ENCODE results near the gene CNGA1. TPM values are rescaled to one million over a fixed set of nuclear protein-coding genes. Genes with fewer than 3 reads are reported as not detected.

CNGA1 gene
- total RNA-seq, 1 experiment from 2014 or later: 1.0 TPM

DNA sequence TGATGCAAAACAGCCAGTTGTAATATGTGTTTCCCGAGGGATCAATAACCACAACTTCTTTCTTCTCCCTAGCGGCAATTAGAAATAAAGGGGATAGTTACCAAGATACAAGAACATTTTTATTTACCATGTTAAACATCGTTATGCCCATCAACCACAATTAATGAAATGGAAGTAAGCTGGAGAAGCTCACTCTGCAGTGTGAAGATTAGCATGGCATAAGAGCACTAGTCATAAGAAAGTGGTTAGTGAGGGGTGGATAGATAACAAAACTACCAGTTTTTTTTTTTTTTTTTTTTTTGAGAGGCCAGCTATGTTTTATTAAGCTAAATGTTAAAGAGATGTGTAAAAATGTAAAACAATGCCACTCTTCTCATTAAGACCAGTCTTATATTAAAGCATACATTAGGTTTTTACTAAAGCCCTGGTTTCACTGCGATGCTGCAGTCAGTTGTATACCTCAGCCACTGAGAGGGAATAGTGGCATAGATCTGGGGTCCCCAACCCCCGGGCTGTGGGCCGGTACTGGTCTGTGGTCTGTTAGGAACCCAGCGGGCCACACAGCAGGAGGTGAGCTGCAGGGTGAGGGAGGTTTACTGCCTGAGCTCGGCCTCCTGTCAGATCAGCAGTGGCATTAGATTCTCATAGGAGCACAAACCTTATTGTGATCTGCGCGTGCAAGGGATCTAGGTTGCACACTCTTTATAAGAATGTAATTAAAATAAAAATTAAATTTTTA lies 74.2 kb downstream of the CNGA1 start:
- H3K4me2 ChIP-seq (ENCODE audit: insufficient read depth, insufficient read length, low read length): no peak overlapping the region
- no peak overlapping the region for H3K27ac ChIP-seq (ENCODE audit: insufficient read length, low read depth, low read length)
- no peak overlapping the region for H2BK120ac ChIP-seq (ENCODE audit: low read depth, low read length, poor library complexity, severe bottlenecking)
- Mint-ChIP-seq H3K4me1 (peaks cover 6 to 15% of the 10 kb centered on the region in 2 experiments), H3K27ac (no peak overlapping the region), H3K36me3 (ENCODE audit: insufficient read depth in 1 of 3, low read depth in 3 of 3) (no peaks in the 10 kb centered on the region), H3K9me3 (no peaks in the 10 kb centered on the region), H3K27me3 (ENCODE audit: low read depth) (no peaks in the 10 kb centered on the region), H3K4me3 (no peak overlapping the region)
- H2BK15ac ChIP-seq (ENCODE audit: low read depth, low read length): no peak overlapping the region
- no peak overlapping the region for H2BK20ac ChIP-seq (ENCODE audit: low read depth, low read length, poor library complexity, severe bottlenecking)
- H3T11ph ChIP-seq (ENCODE audit: low read length): no peak overlapping the region
- no peak overlapping the region for H2BK5ac ChIP-seq (ENCODE audit: insufficient read length, low read length)
- no peak overlapping the region for H3K56ac ChIP-seq (ENCODE audit: insufficient read length, low read depth, low read length)
- H4K91ac ChIP-seq (ENCODE audit: insufficient read length, low read depth, low read length): no peak overlapping the region
- H3K23ac ChIP-seq (ENCODE audit: insufficient read length, low read depth, low read length): no peak overlapping the region
- no peaks in the 10 kb centered on the region for H3K23me2 ChIP-seq (ENCODE audit: insufficient read length, low read depth, low read length, poor library complexity, severe bottlenecking)
- H2AK5ac ChIP-seq (ENCODE audit: insufficient read length, low read length): no peak overlapping the region
- no CpG with 5 or more reads among the region's 10 CpGs for WGBS (ENCODE audit: extremely low coverage, insufficient read length, low lambda C conversion rate)
- H3K79me2 ChIP-seq (ENCODE audit: insufficient read depth, low read length): no peaks in the 10 kb centered on the region
- H3K79me1 ChIP-seq (ENCODE audit: insufficient read depth, low read depth, low read length, poor library complexity, severe bottlenecking): no peaks in the 10 kb centered on the region
- H3K18ac ChIP-seq (ENCODE audit: insufficient read length, low read depth, low read length): no peak overlapping the region
- H3K4me1 ChIP-seq (ENCODE audit: insufficient read depth, low read length): no peaks in the 10 kb centered on the region
- no peaks in the 10 kb centered on the region for H4K20me1 ChIP-seq (ENCODE audit: control insufficient read depth, insufficient read depth, insufficient read length)
- H4K5ac ChIP-seq (ENCODE audit: insufficient read length, low read depth, low read length): no peak overlapping the region
- no peak overlapping the region for H3K4ac ChIP-seq (ENCODE audit: low read depth, low read length)
- H3K9me3 ChIP-seq (ENCODE audit: control insufficient read depth, low read depth, low read length): no peaks in the 10 kb centered on the region
- H3K9ac ChIP-seq (ENCODE audit: extremely low read depth, insufficient read length, low read length): no peak overlapping the region
- no peak overlapping the region for H4K8ac ChIP-seq (replicated peaks; ENCODE audit: insufficient read length, low read depth, low read length)
- no peak overlapping the region for H2BK12ac ChIP-seq (ENCODE audit: insufficient read length, low read depth, low read length)
- no peak overlapping the region for H2AFZ ChIP-seq (ENCODE audit: low read length)
- no peak overlapping the region for H3K14ac ChIP-seq (ENCODE audit: insufficient read depth, low read length)
- H3K27me3 ChIP-seq (ENCODE audit: insufficient read depth, low read length): no peaks in the 10 kb centered on the region
- TF ChIP-seq, protein P1, sequence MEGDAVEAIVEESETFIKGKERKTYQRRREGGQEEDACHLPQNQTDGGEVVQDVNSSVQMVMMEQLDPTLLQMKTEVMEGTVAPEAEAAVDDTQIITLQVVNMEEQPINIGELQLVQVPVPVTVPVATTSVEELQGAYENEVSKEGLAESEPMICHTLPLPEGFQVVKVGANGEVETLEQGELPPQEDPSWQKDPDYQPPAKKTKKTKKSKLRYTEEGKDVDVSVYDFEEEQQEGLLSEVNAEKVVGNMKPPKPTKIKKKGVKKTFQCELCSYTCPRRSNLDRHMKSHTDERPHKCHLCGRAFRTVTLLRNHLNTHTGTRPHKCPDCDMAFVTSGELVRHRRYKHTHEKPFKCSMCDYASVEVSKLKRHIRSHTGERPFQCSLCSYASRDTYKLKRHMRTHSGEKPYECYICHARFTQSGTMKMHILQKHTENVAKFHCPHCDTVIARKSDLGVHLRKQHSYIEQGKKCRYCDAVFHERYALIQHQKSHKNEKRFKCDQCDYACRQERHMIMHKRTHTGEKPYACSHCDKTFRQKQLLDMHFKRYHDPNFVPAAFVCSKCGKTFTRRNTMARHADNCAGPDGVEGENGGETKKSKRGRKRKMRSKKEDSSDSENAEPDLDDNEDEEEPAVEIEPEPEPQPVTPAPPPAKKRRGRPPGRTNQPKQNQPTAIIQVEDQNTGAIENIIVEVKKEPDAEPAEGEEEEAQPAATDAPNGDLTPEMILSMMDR (conservative IDR thresholded peaks at IDR 0.05): no peak
- DNase-seq: no peak
